Glutamatergic neuron (in vitro differentiated cells): ENCODE measurements around the gene KCTD10. TPM values are rescaled to one million over a fixed set of nuclear protein-coding genes. Genes with fewer than 3 reads are reported as not detected.

Experiments
- DNase-seq: peaks from one replicate; pipeline ENCODE4 v3.0.0; 2022
- H3K27ac Mint-ChIP-seq: one replicate; pipeline ENCODE4 v1.8.0; 2020; ENCODE audit warnings: mild to moderate bottlenecking, mixed read lengths, inconsistent platforms; ENCODE audit not compliant: unreplicated experiment
- H3K27me3 Mint-ChIP-seq: one replicate; pipeline ENCODE4 v1.8.0; 2020; ENCODE audit warnings: mild to moderate bottlenecking, moderate library complexity, mixed read lengths, inconsistent platforms; ENCODE audit not compliant: unreplicated experiment
- H3K36me3 Mint-ChIP-seq: one replicate; pipeline ENCODE4 v1.8.0; 2020; ENCODE audit warnings: mild to moderate bottlenecking, mixed read lengths, inconsistent platforms; ENCODE audit not compliant: unreplicated experiment
- H3K4me1 Mint-ChIP-seq: one replicate; pipeline ENCODE4 v1.8.0; 2020; ENCODE audit warnings: mild to moderate bottlenecking, low read depth, mixed read lengths, inconsistent platforms; ENCODE audit not compliant: unreplicated experiment
- H3K4me3 Mint-ChIP-seq: one replicate; pipeline ENCODE4 v1.8.0; 2020; ENCODE audit warnings: mild to moderate bottlenecking, mixed read lengths, inconsistent platforms; ENCODE audit not compliant: unreplicated experiment
- H3K9me3 Mint-ChIP-seq: one replicate; pipeline ENCODE4 v1.8.0; 2020; ENCODE audit warnings: mild to moderate bottlenecking, moderate library complexity, mixed read lengths, inconsistent platforms; ENCODE audit not compliant: unreplicated experiment
- CTCF ChIP-seq: fragments of 200-600 bp; sonication (generic); IDR thresholded peaks from one replicate; pipeline ENCODE4 v1.5.0; 2021; ENCODE audit not compliant: partially characterized antibody, unreplicated experiment
- total RNA-seq: library from RNA; stranded (reverse); fragmentation: NEBNext Ultra II Directional; extraction: Animal tissue kit (Norgen Biotek cat#: 25700); gene quantifications from one replicate; pipeline ENCODE4 v1.2.1, GENCODE V29; 2021; ENCODE audit not compliant: unreplicated experiment

Gene KCTD10
- total RNA-seq, 1 donor from 2014 or later: 95.2 TPM

- no peak for TF ChIP-seq CTCF
- Mint-ChIP-seq H3K9me3 (no peaks in the 10 kb centered on the region), H3K4me3 (no peak overlapping the region), H3K36me3 (peaks cover 13% of the 10 kb centered on the region), H3K27me3 (no peaks in the 10 kb centered on the region), H3K4me1 (no peaks in the 10 kb centered on the region), H3K27ac (no peak overlapping the region)
- DNase-seq: no peak
Measured at GRCh38 chr12:109492371-109492770, 15.3 kb upstream of the KCTD10 start.

GRCh38 chr12:109491671-109492070 lies 14.6 kb upstream of the KCTD10 start:
- Mint-ChIP-seq H3K27me3 (no peaks in the 10 kb centered on the region), H3K36me3 (peaks cover 13% of the 10 kb centered on the region), H3K4me1 (no peaks in the 10 kb centered on the region), H3K4me3 (no peak overlapping the region), H3K9me3 (no peaks in the 10 kb centered on the region), H3K27ac (no peak overlapping the region)
- DNase-seq: no peak
- no peak for TF ChIP-seq CTCF

GRCh38 chr12:109489955-109490565 lies 13.0 kb upstream of the KCTD10 start:
- H3K4me1 Mint-ChIP-seq: no peaks in the 10 kb centered on the region
- H3K27me3 Mint-ChIP-seq: peaks cover 2% of the 10 kb centered on the region
- H3K4me3 Mint-ChIP-seq: no peak overlapping the region
- H3K36me3 Mint-ChIP-seq: peaks cover 2% of the 10 kb centered on the region
- H3K27ac Mint-ChIP-seq: no peak overlapping the region
- no peak for DNase-seq
- no peak for TF ChIP-seq CTCF
- no peaks in the 10 kb centered on the region for H3K9me3 Mint-ChIP-seq

- Mint-ChIP-seq H3K4me1 (no peaks in the 10 kb centered on the region), H3K27ac (no peak overlapping the region), H3K9me3 (no peaks in the 10 kb centered on the region), H3K36me3 (no peaks in the 10 kb centered on the region), H3K4me3 (no peak overlapping the region), H3K27me3 (peaks cover 2% of the 10 kb centered on the region)
- no peak for DNase-seq
- TF ChIP-seq CTCF: no peak
Measured at GRCh38 chr12:109489016-109489954, 12.2 kb upstream of the KCTD10 start.
